Activated CD4-positive, alpha-beta T cell treated with anti-CD3 and anti-CD28 coated beads, Interleukin-2, amount 10 ng/mL, durations not matched to agents 24 days and 14 days (primary cell): ENCODE measurements around the gene HTRA1. TPM values are rescaled to one million over a fixed set of nuclear protein-coding genes. Genes with fewer than 3 reads are reported as not detected.

Experiments
- DNase-seq: peaks from one replicate; pipeline ENCODE4 v3.0.0; 2022
- H3K27ac Mint-ChIP-seq: one replicate; pipeline ENCODE4 v1.8.0; 2022; ENCODE audit warnings: mild to moderate bottlenecking, mixed read lengths
- H3K27me3 Mint-ChIP-seq: one replicate; pipeline ENCODE4 v1.8.0; 2022; ENCODE audit warnings: mixed read lengths
- H3K36me3 Mint-ChIP-seq: one replicate; pipeline ENCODE4 v1.8.0; 2022; ENCODE audit warnings: low read depth, mild to moderate bottlenecking, mixed read lengths
- H3K4me1 Mint-ChIP-seq: one replicate; pipeline ENCODE4 v1.8.0; 2021; ENCODE audit warnings: mixed read lengths
- H3K4me3 Mint-ChIP-seq: one replicate; pipeline ENCODE4 v1.8.0; 2022; ENCODE audit warnings: mild to moderate bottlenecking, moderate library complexity, mixed read lengths
- H3K9me3 Mint-ChIP-seq: one replicate; pipeline ENCODE4 v1.8.0; 2021; ENCODE audit warnings: mixed read lengths
- intact Hi-C: fragments of 100-400 bp; cut with micrococcal nuclease; formaldehyde crosslinking; loops from one replicate; pipeline ENCODE4 v1.15.1; 2023
- total RNA-seq: library from RNA; stranded (reverse); gene quantifications from 2 replicates; pipeline ENCODE4 v1.2.3, GENCODE V29; 2022

Gene HTRA1
- total RNA-seq, 1 donor from 2014 or later = not detected

GRCh38 chr10:122461729-122462532, 578 bp downstream of the HTRA1 start:
- Mint-ChIP-seq H3K4me3 (peak overlapping the region; percentile 60), H3K27ac (no peak overlapping the region), H3K9me3 (no peaks in the 10 kb centered on the region), H3K27me3 (peaks cover 69% of the 10 kb centered on the region), H3K36me3 (no peaks in the 10 kb centered on the region), H3K4me1 (peaks cover 2% of the 10 kb centered on the region)
- DNase-seq = no peak
- intact Hi-C loops = loop anchor here (10.0 kb wide), 1 partner anchor 103 kb away; the partner anchor contains the start of gene DMBT1

- Mint-ChIP-seq H3K4me3 (peak overlapping the region; percentile 60), H3K4me1 (peaks cover 2% of the 10 kb centered on the region), H3K27ac (no peak overlapping the region), H3K27me3 (peaks cover 63% of the 10 kb centered on the region), H3K36me3 (no peaks in the 10 kb centered on the region), H3K9me3 (no peaks in the 10 kb centered on the region)
- no peak for DNase-seq
- intact Hi-C loops = loop anchor here (10.0 kb wide), 1 partner anchor 102 kb away; the partner anchor contains the start of gene DMBT1
Measured at GRCh38 chr10:122462533-122463465, 1.4 kb downstream of the HTRA1 start.

GRCh38 chr10:122463466-122464249, 2.3 kb downstream of the HTRA1 start:
- Mint-ChIP-seq H3K9me3 (no peaks in the 10 kb centered on the region), H3K4me1 (peaks cover 2% of the 10 kb centered on the region), H3K36me3 (no peaks in the 10 kb centered on the region), H3K4me3 (no peak overlapping the region), H3K27ac (no peak overlapping the region), H3K27me3 (peaks cover 56% of the 10 kb centered on the region)
- intact Hi-C loops = loop anchor here (10.0 kb wide), 1 partner anchor 101 kb away; the partner anchor contains the start of gene DMBT1
- DNase-seq = no peak

GRCh38 chr10:122464250-122464510, 2.8 kb downstream of the HTRA1 start:
- no peaks in the 10 kb centered on the region for H3K9me3 Mint-ChIP-seq
- H3K4me1 Mint-ChIP-seq = peaks cover 2% of the 10 kb centered on the region
- intact Hi-C loops = loop anchor here (10.0 kb wide), 1 partner anchor 101 kb away; the partner anchor contains the start of gene DMBT1
- peaks cover 50% of the 10 kb centered on the region for H3K27me3 Mint-ChIP-seq
- no peaks in the 10 kb centered on the region for H3K36me3 Mint-ChIP-seq
- no peak overlapping the region for H3K4me3 Mint-ChIP-seq
- no peak overlapping the region for H3K27ac Mint-ChIP-seq
- no peak for DNase-seq

- Mint-ChIP-seq H3K4me1 (peaks cover 2% of the 10 kb centered on the region), H3K9me3 (no peaks in the 10 kb centered on the region), H3K27me3 (peaks cover 46% of the 10 kb centered on the region), H3K4me3 (no peak overlapping the region), H3K36me3 (no peaks in the 10 kb centered on the region), H3K27ac (no peak overlapping the region)
- no peak for DNase-seq
- intact Hi-C loops = loop anchor here (10.0 kb wide), 1 partner anchor 100 kb away; the partner anchor contains the start of gene DMBT1
Measured at GRCh38 chr10:122464586-122464985, 3.2 kb downstream of the HTRA1 start.

GRCh38 chr10:122465401-122466040, 4.2 kb downstream of the HTRA1 start:
- H3K27me3 Mint-ChIP-seq = peaks cover 41% of the 10 kb centered on the region
- H3K4me3 Mint-ChIP-seq = no peak overlapping the region
- no peak overlapping the region for H3K27ac Mint-ChIP-seq
- no peak for DNase-seq
- peaks cover 2% of the 10 kb centered on the region for H3K4me1 Mint-ChIP-seq
- no peaks in the 10 kb centered on the region for H3K36me3 Mint-ChIP-seq
- intact Hi-C loops = loop anchor here (10.0 kb wide), 1 partner anchor 99 kb away; the partner anchor contains the start of gene DMBT1
- H3K9me3 Mint-ChIP-seq = no peaks in the 10 kb centered on the region

GRCh38 chr10:122466951-122467381, 5.6 kb downstream of the HTRA1 start:
- Mint-ChIP-seq H3K4me1 (peaks cover 2% of the 10 kb centered on the region), H3K27me3 (peaks cover 40% of the 10 kb centered on the region), H3K27ac (no peak overlapping the region), H3K9me3 (no peaks in the 10 kb centered on the region), H3K36me3 (no peaks in the 10 kb centered on the region), H3K4me3 (no peak overlapping the region)
- intact Hi-C loops = loop anchor here (10.0 kb wide), 1 partner anchor 98 kb away; the partner anchor contains the start of gene DMBT1
- no peak for DNase-seq

- no peaks in the 10 kb centered on the region for H3K36me3 Mint-ChIP-seq
- H3K4me3 Mint-ChIP-seq = no peak overlapping the region
- no peaks in the 10 kb centered on the region for H3K4me1 Mint-ChIP-seq
- DNase-seq = no peak
- H3K27ac Mint-ChIP-seq = no peak overlapping the region
- H3K27me3 Mint-ChIP-seq = peaks cover 36% of the 10 kb centered on the region
- H3K9me3 Mint-ChIP-seq = no peaks in the 10 kb centered on the region
- intact Hi-C loops = loop anchor here (10.0 kb wide), 1 partner anchor 97 kb away; the partner anchor contains the start of gene DMBT1
Measured at GRCh38 chr10:122467701-122468100, 6.3 kb downstream of the HTRA1 start.

GRCh38 chr10:122468307-122468925, 7.1 kb downstream of the HTRA1 start:
- intact Hi-C loops = loop anchor here (10.0 kb wide), 1 partner anchor 96 kb away; the partner anchor contains the start of gene DMBT1
- H3K4me3 Mint-ChIP-seq = no peak overlapping the region

GRCh38 chr10:122468926-122469781, 7.8 kb downstream of the HTRA1 start:
- intact Hi-C loops = loop anchor here (10.0 kb wide), 1 partner anchor 96 kb away; the partner anchor contains the start of gene DMBT1
- H3K27ac Mint-ChIP-seq = no peak overlapping the region
- H3K9me3 Mint-ChIP-seq = no peaks in the 10 kb centered on the region
- no peak overlapping the region for H3K4me3 Mint-ChIP-seq
- peaks cover 29% of the 10 kb centered on the region for H3K27me3 Mint-ChIP-seq
- no peaks in the 10 kb centered on the region for H3K4me1 Mint-ChIP-seq
- H3K36me3 Mint-ChIP-seq = no peaks in the 10 kb centered on the region
- no peak for DNase-seq

More at GRCh38 chr10:122468307-122468925, 7.1 kb downstream of the HTRA1 start:
- Mint-ChIP-seq H3K9me3 (no peaks in the 10 kb centered on the region), H3K27ac (no peak overlapping the region), H3K36me3 (no peaks in the 10 kb centered on the region), H3K27me3 (peaks cover 29% of the 10 kb centered on the region), H3K4me1 (no peaks in the 10 kb centered on the region)
- DNase-seq = no peak

- intact Hi-C loops = loop anchor here (10.0 kb wide), 1 partner anchor 95 kb away; the partner anchor contains the start of gene DMBT1
- H3K27ac Mint-ChIP-seq = no peak overlapping the region
- H3K4me1 Mint-ChIP-seq = no peaks in the 10 kb centered on the region
- H3K4me3 Mint-ChIP-seq = no peak overlapping the region
- DNase-seq = no peak
- peaks cover 29% of the 10 kb centered on the region for H3K27me3 Mint-ChIP-seq
- no peaks in the 10 kb centered on the region for H3K36me3 Mint-ChIP-seq
- no peaks in the 10 kb centered on the region for H3K9me3 Mint-ChIP-seq
Measured at GRCh38 chr10:122469848-122470247, 8.5 kb downstream of the HTRA1 start.
